CD14-positive monocyte (primary cell): ENCODE data around the gene CACNA2D1. TPM values are rescaled to one million over a fixed set of nuclear protein-coding genes. Genes with fewer than 3 reads are reported as not detected.

Experiments used
- DNase-seq, 3 donors: peaks; one replicate each; pipeline ENCODE4 v3.0.0-alpha.2; 2011 to 2022
- H2AFZ ChIP-seq: 2 replicates; pipeline ENCODE4 v1.6.0; 2012; ENCODE audit warnings: mild to moderate bottlenecking, low read depth, low read length, inconsistent platforms; ENCODE audit not compliant: insufficient read depth, poor library complexity, severe bottlenecking
- H3K27ac ChIP-seq, 2 donors: 1 replicate in 1 of 2; 2 replicates in 1 of 2; pipeline ENCODE4 v1.5.1; 2012 to 2013; ENCODE audit warnings: low read length in 2 of 2, control low read depth in 1 of 2, inconsistent platforms in 1 of 2, low read depth in 1 of 2, mild to moderate bottlenecking in 1 of 2
- H3K27me3 ChIP-seq, 2 donors: one replicate each; pipeline versions ENCODE4 v1.6.0 to v1.6.1; 2011 to 2013; ENCODE audit warnings: low read length in 2 of 2; ENCODE audit not compliant: control insufficient read depth in 2 of 2, insufficient read depth in 2 of 2
- H3K36me3 ChIP-seq, 2 donors: replicated peaks in 1 of 2; 1 replicate in 1 of 2; 2 replicates in 1 of 2; pipeline versions ENCODE4 v1.5.1 to v1.6.1; 2012 to 2013; ENCODE audit warnings: low read length in 2 of 2, control low read depth in 1 of 2, inconsistent platforms in 1 of 2, mild to moderate bottlenecking in 1 of 2; ENCODE audit not compliant: insufficient read depth in 2 of 2, control insufficient read depth in 1 of 2
- H3K4me1 ChIP-seq, 2 donors: 1 replicate in 1 of 2; 2 replicates in 1 of 2; pipeline versions ENCODE4 v1.5.1 to v1.6.1; 2012 to 2013; ENCODE audit warnings: low read length in 2 of 2, control low read depth in 1 of 2, inconsistent platforms in 1 of 2, mild to moderate bottlenecking in 1 of 2, moderate library complexity in 1 of 2; ENCODE audit not compliant: insufficient read depth in 2 of 2, control insufficient read depth in 1 of 2
- H3K4me2 ChIP-seq: replicated peaks from 2 replicates; pipeline ENCODE3; 2012; ENCODE audit warnings: low read length, moderate library complexity, mild to moderate bottlenecking; ENCODE audit not compliant: poor library complexity, severe bottlenecking; ENCODE audit errors: extremely low read depth
- H3K4me3 ChIP-seq, 3 experiments: fragments of 200-600 bp in 1 of 3; sonication (generic) in 1 of 3; replicated peaks in 1 of 3; 1 replicate in 2 of 3; 2 replicates in 1 of 3; pipeline ENCODE4 v1.5.1; 2011 to 2013; ENCODE audit warnings: low read length in 3 of 3, mild to moderate bottlenecking in 3 of 3, control low read depth in 2 of 3, low read depth in 2 of 3, inconsistent platforms in 1 of 3, moderate library complexity in 1 of 3
- H3K79me2 ChIP-seq: 2 replicates; pipeline ENCODE4 v1.6.0; 2012; ENCODE audit warnings: mild to moderate bottlenecking, control low read depth, inconsistent platforms, low read length, moderate library complexity; ENCODE audit not compliant: insufficient read depth
- H3K9ac ChIP-seq: 2 replicates; pipeline ENCODE4 v1.6.0; 2017; ENCODE audit warnings: low read length, mild to moderate bottlenecking; ENCODE audit not compliant: insufficient read depth, poor library complexity, severe bottlenecking
- H3K9me3 ChIP-seq, 2 donors: replicated peaks in 1 of 2; 1 replicate in 1 of 2; 2 replicates in 1 of 2; pipeline versions ENCODE4 v1.5.1 to v1.6.1; 2012 to 2013; ENCODE audit warnings: low read length in 2 of 2, control low read depth in 1 of 2; ENCODE audit not compliant: control insufficient read depth in 1 of 2, insufficient read depth in 1 of 2
- H4K20me1 ChIP-seq: 2 replicates; pipeline ENCODE4 v1.6.0; 2012; ENCODE audit warnings: mild to moderate bottlenecking, low read length, control low read depth, moderate library complexity; ENCODE audit not compliant: insufficient read depth
- H3K27ac Mint-ChIP-seq, 7 donors: one replicate each; pipeline ENCODE4 v1.8.0; 2020; ENCODE audit warnings: mild to moderate bottlenecking in 7 of 7, mixed read lengths in 7 of 7, moderate library complexity in 6 of 7, inconsistent platforms in 2 of 7
- H3K27me3 Mint-ChIP-seq, 3 donors: one replicate each; pipeline ENCODE4 v1.8.0; 2021 to 2022; ENCODE audit warnings: low read depth in 3 of 3, mild to moderate bottlenecking in 3 of 3, mixed read lengths in 3 of 3, moderate library complexity in 3 of 3, inconsistent platforms in 1 of 3
- H3K36me3 Mint-ChIP-seq, 2 donors: one replicate each; pipeline ENCODE4 v1.8.0; 2020; ENCODE audit warnings: mixed read lengths in 2 of 2, inconsistent platforms in 1 of 2, mild to moderate bottlenecking in 1 of 2
- H3K4me1 Mint-ChIP-seq: one replicate; pipeline ENCODE4 v1.8.0; 2020; ENCODE audit warnings: mild to moderate bottlenecking, mixed read lengths
- H3K4me3 Mint-ChIP-seq, 2 donors: one replicate each; pipeline ENCODE4 v1.8.0; 2020; ENCODE audit warnings: mild to moderate bottlenecking in 2 of 2, mixed read lengths in 2 of 2, moderate library complexity in 1 of 2
- H3K9me3 Mint-ChIP-seq, 7 donors: one replicate each; pipeline ENCODE4 v1.8.0; 2020 to 2022; ENCODE audit warnings: mixed read lengths in 7 of 7, mild to moderate bottlenecking in 6 of 7, moderate library complexity in 6 of 7, inconsistent platforms in 2 of 7
- WGBS: methylation state at CpG from one replicate; pipeline ENCODE4 v1.1.5; 2013; ENCODE audit warnings: missing lambda C conversion rate; ENCODE audit not compliant: insufficient coverage; 5-methylcytosine and 5-hydroxymethylcytosine counted together
- intact Hi-C, 2 donors: fragments of 100-400 bp; cut with micrococcal nuclease; formaldehyde crosslinking; loops; one replicate each; pipeline versions ENCODE4 v1.15.0 to v1.15.1; 2023
- polyA plus RNA-seq, 3 donors: library from polyadenylated mRNA; depleted of rRNA in 1 of 3; unstranded in 2 of 3; stranded (reverse) in 1 of 3; fragments of 300-500 nt in 2 of 3; fragments of >200 nt in 1 of 3; fragmentation: Illumina TruSeq in 2 of 3; gene quantifications; 1 replicate in 2 of 3; 2 replicates in 1 of 3; pipeline ENCODE4 v1.2.3, GENCODE V29; 2012 to 2021
- TF ChIP-seq, protein P1 (sequence below): fragments of 200-600 bp; IDR thresholded peaks from one replicate; pipeline ENCODE4 v1.8.0; 2022; ENCODE audit warnings: antibody characterized with exemption, mild to moderate bottlenecking

The CACNA2D1 gene
- polyA plus RNA-seq, 3 donors = 0.02 TPM; not detected in 2

DNA sequence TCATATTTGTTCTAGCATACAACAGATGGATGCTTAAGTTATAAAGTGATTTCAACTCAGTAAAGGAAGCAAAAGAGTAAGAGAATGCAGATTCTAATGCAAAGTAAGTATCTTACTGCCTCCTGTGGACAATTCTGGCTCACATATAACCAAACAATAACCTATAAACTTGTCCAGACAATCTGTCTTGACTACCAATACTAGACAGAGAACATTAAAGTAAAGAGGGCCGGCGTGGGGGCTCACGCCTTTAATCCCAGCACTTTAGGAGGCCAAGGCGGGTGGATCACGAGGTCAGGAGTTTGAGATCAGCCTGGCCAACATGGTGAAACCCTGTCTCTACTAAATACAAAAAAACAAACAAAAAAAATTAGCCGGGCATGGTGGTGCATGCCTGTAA, 329.3 kb downstream of the CACNA2D1 start:
- Histone ChIP-seq H3K27me3 (no peaks in the 10 kb centered on the region), H3K9me3 (no peaks in the 10 kb centered on the region), H2AFZ (no peak overlapping the region), H3K4me3 (no peak overlapping the region), H3K27ac (no peak overlapping the region), H3K4me1 (no peaks in the 10 kb centered on the region), H4K20me1 (no peaks in the 10 kb centered on the region), H3K79me2 (no peaks in the 10 kb centered on the region), H3K36me3 (no peaks in the 10 kb centered on the region), H3K4me2 (no peak overlapping the region), H3K9ac (no peak overlapping the region)
- DNase-seq = no peak
- TF ChIP-seq, protein P1, sequence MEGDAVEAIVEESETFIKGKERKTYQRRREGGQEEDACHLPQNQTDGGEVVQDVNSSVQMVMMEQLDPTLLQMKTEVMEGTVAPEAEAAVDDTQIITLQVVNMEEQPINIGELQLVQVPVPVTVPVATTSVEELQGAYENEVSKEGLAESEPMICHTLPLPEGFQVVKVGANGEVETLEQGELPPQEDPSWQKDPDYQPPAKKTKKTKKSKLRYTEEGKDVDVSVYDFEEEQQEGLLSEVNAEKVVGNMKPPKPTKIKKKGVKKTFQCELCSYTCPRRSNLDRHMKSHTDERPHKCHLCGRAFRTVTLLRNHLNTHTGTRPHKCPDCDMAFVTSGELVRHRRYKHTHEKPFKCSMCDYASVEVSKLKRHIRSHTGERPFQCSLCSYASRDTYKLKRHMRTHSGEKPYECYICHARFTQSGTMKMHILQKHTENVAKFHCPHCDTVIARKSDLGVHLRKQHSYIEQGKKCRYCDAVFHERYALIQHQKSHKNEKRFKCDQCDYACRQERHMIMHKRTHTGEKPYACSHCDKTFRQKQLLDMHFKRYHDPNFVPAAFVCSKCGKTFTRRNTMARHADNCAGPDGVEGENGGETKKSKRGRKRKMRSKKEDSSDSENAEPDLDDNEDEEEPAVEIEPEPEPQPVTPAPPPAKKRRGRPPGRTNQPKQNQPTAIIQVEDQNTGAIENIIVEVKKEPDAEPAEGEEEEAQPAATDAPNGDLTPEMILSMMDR = no peak
- intact Hi-C loops = no loop called here
- H3K36me3 Mint-ChIP-seq = no peaks in the 10 kb centered on the region
- H3K27ac Mint-ChIP-seq = no peak overlapping the region
- no peak overlapping the region for H3K4me3 Mint-ChIP-seq
- WGBS = 100% methylated on average over 3 of the region's 6 CpGs
- no peaks in the 10 kb centered on the region for H3K4me1 Mint-ChIP-seq
- peaks cover 0 to 2% (median 1%) of the 10 kb centered on the region in 3 donors for H3K27me3 Mint-ChIP-seq
- peaks cover 0 to 1% (median 0%) of the 10 kb centered on the region in 7 donors for H3K9me3 Mint-ChIP-seq

DNA sequence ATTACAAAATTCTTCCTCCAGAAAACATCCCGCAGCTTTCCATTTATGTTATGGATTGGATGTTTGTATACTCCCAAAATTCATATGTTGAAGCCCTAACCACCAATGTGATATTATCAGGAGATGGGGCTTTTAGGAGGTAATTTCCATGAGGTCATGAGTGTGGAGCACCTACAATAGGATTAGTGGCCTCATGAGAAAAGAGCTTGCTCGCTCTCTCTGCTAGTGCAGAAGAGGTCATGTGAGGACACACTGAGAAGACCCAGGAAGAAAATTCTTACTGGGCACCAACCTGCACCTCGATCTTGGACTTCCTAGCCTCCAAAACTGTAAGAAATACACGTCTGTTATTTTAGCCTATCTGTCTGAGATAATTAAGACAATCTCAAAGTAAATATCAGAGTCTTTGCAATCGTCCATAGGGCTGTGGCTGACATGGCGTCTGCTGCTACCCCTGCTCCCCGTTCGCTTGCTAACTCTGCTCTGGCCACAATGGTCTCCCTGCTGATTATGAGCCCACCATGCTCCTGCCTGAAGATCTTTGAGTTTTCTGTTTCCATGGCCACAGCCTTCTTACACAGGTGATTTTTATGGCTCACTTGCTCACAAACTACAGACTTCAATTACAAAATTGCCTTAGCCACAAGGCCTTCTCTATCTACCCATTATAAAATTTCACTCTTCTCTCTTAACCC, 333.3 kb downstream of the CACNA2D1 start:
- H3K4me1 ChIP-seq = no peaks in the 10 kb centered on the region
- no peak for DNase-seq
- 94% methylated on average over 6 of the region's 8 CpGs for WGBS
- H3K36me3 ChIP-seq = no peaks in the 10 kb centered on the region
- no peaks in the 10 kb centered on the region for H3K79me2 ChIP-seq
- no peaks in the 10 kb centered on the region for H4K20me1 ChIP-seq
- H3K9ac ChIP-seq = no peak overlapping the region
- TF ChIP-seq, protein P1 = no peak
- Mint-ChIP-seq H3K27ac (no peak overlapping the region), H3K36me3 (no peaks in the 10 kb centered on the region), H3K4me3 (no peak overlapping the region), H3K9me3 (peaks cover 0 to 1% (median 0%) of the 10 kb centered on the region in 7 donors), H3K27me3 (peaks cover 0 to 2% (median 1%) of the 10 kb centered on the region in 3 donors), H3K4me1 (no peaks in the 10 kb centered on the region)
- no peaks in the 10 kb centered on the region for H3K27me3 ChIP-seq
- no peak overlapping the region for H3K4me3 ChIP-seq
- H3K4me2 ChIP-seq = no peak overlapping the region
- no peaks in the 10 kb centered on the region for H3K9me3 ChIP-seq
- intact Hi-C loops = no loop called here
- H3K27ac ChIP-seq = no peak overlapping the region
- no peak overlapping the region for H2AFZ ChIP-seq
